Neural crest cell (in vitro differentiated cells): ENCODE results near the gene LINGO3. TPM values are rescaled to one million over a fixed set of nuclear protein-coding genes. Genes with fewer than 3 reads are reported as not detected.
"Not testable (repeated sequence)": the region's sequence is repeated elsewhere in the genome, so short reads cannot be mapped to it uniquely, and the experiment has no call there.

ENCODE experiments used
- DNase-seq: peaks from one replicate; pipeline ENCODE4 v3.0.0; 2021; ENCODE audit warnings: low read depth, mixed read lengths, low spot score
- H3K27ac Mint-ChIP-seq: one replicate; pipeline ENCODE4 v1.8.0; 2021; ENCODE audit warnings: mild to moderate bottlenecking, mixed read lengths; ENCODE audit not compliant: unreplicated experiment
- H3K27me3 Mint-ChIP-seq: 2 replicates; pipeline ENCODE4 v1.8.0; 2021; ENCODE audit warnings: low read depth, mild to moderate bottlenecking, mixed read lengths
- H3K36me3 Mint-ChIP-seq: 2 replicates; pipeline ENCODE4 v1.8.0; 2021; ENCODE audit warnings: low read depth, mild to moderate bottlenecking, mixed read lengths
- H3K4me1 Mint-ChIP-seq: 2 replicates; pipeline ENCODE4 v1.8.0; 2021; ENCODE audit warnings: mixed read lengths
- H3K4me3 Mint-ChIP-seq: one replicate; pipeline ENCODE4 v1.8.0; 2021; ENCODE audit warnings: mild to moderate bottlenecking, mixed read lengths
- H3K9me3 Mint-ChIP-seq: 2 replicates; pipeline ENCODE4 v1.8.0; 2021; ENCODE audit warnings: mixed read lengths
- total RNA-seq: library from RNA; stranded (reverse); gene quantifications from 2 replicates; pipeline ENCODE4 v1.2.1, GENCODE V29; 2021
- TF ChIP-seq, protein P1 (sequence below): fragments of 200-600 bp; sonication (generic); conservative IDR thresholded peaks from 2 replicates; pipeline ENCODE4 v1.5.0; 2021; ENCODE audit warnings: antibody characterized with exemption, mild to moderate bottlenecking

LINGO3 gene
- total RNA-seq, 1 donor from 2014 or later = not detected

DNA sequence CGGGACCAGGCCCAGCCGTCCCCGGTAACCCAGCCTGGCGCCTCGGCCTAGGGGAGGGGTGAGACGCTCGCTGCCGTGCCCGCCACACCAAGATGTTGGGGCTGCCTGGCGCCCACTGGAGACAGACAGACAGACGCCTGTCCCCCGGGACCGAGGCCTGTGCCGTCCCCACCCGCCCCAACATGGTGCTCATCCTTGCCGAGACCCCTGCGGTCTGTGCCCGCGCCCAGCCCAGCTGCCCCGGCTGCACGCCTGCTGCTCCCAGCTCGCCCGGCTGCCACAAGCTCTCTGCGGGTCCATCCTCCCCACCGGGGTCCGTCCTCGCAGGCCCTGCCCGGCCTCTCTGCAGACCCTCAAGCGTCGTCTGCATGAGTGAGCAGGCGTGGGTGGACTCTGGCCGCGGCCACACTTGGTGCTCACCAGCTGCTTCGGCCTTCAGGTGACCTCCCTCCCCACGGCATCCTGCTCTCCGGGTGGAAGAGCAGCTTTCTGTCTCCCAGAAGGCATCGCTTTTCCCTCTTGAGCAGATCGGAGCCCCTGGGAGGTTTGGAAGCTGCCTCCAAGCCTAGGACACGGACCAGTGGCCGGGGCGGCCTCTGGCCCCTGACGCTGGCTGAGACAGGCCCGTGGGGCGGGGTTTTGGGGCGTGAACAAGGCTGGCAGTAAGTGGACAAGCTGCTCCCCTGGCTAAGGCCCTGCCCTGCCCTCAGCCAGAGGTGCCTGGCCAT lies 45.4 kb upstream of the LINGO3 start:
- TF ChIP-seq, protein P1, sequence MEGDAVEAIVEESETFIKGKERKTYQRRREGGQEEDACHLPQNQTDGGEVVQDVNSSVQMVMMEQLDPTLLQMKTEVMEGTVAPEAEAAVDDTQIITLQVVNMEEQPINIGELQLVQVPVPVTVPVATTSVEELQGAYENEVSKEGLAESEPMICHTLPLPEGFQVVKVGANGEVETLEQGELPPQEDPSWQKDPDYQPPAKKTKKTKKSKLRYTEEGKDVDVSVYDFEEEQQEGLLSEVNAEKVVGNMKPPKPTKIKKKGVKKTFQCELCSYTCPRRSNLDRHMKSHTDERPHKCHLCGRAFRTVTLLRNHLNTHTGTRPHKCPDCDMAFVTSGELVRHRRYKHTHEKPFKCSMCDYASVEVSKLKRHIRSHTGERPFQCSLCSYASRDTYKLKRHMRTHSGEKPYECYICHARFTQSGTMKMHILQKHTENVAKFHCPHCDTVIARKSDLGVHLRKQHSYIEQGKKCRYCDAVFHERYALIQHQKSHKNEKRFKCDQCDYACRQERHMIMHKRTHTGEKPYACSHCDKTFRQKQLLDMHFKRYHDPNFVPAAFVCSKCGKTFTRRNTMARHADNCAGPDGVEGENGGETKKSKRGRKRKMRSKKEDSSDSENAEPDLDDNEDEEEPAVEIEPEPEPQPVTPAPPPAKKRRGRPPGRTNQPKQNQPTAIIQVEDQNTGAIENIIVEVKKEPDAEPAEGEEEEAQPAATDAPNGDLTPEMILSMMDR = no peak
- no peak for DNase-seq

DNA sequence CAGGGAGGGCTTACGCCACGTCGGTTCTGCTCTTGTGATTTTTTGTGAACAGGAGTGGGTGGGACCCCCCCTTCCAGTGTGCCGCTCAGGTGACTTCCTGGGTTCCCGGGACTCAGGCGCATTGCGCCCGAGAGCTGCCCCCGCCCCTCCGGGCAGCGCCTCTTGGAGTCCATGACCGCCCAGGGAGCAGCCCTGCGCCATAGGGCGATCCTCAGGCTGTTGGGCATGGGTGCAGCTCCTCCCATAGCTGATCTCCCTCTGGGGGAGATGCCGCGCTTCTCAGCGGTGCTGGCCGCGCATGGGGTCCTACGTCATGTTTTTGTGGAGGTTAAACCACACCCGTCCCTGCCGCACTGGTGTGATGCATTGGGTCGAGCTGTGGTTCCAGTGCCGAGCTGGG lies 44.2 kb upstream of the LINGO3 start:
- no peak for DNase-seq

More for the DNA sequence above, 45.4 kb upstream of the LINGO3 start:
- Mint-ChIP-seq H3K36me3 (no peaks in the 10 kb centered on the region), H3K9me3 (no peaks in the 10 kb centered on the region), H3K4me1 (no peaks in the 10 kb centered on the region), H3K27ac (no peak overlapping the region), H3K27me3 (peaks cover 5% of the 10 kb centered on the region), H3K4me3 (no peak overlapping the region)

DNA sequence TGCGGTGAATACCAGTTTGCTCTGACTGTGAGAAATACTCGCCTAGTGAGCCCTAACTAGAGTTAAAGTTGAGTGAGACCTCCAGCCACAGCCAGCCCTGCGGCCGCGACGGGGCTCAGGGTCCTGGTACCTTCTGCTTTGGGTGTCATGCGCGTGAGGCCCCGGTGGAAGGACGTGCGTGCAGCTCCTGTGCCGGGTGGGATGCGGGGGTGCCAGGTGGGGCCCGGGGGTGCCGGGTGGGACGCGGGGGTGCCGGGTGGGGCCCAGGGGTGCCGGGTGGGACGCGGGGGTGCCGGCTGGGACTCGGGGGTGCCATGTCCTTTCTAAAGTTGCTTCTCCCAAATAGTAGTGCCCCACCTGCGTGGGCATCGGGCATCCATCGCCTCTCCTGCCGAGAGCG lies 43.6 kb upstream of the LINGO3 start:
- H3K9me3 Mint-ChIP-seq = no peaks in the 10 kb centered on the region
- no peaks in the 10 kb centered on the region for H3K36me3 Mint-ChIP-seq
- no peak overlapping the region for H3K4me3 Mint-ChIP-seq
- TF ChIP-seq, protein P1 = no peak
- no peak for DNase-seq
- no peaks in the 10 kb centered on the region for H3K27me3 Mint-ChIP-seq
- H3K4me1 Mint-ChIP-seq = no peaks in the 10 kb centered on the region
- peak overlapping the region; percentile 19 for H3K27ac Mint-ChIP-seq

More for the DNA sequence above, 44.2 kb upstream of the LINGO3 start:
- Mint-ChIP-seq H3K4me1 (no peaks in the 10 kb centered on the region), H3K36me3 (no peaks in the 10 kb centered on the region), H3K9me3 (no peaks in the 10 kb centered on the region), H3K27ac (no peak overlapping the region), H3K4me3 (no peak overlapping the region), H3K27me3 (no peaks in the 10 kb centered on the region)
- TF ChIP-seq, protein P1 = no peak

DNA sequence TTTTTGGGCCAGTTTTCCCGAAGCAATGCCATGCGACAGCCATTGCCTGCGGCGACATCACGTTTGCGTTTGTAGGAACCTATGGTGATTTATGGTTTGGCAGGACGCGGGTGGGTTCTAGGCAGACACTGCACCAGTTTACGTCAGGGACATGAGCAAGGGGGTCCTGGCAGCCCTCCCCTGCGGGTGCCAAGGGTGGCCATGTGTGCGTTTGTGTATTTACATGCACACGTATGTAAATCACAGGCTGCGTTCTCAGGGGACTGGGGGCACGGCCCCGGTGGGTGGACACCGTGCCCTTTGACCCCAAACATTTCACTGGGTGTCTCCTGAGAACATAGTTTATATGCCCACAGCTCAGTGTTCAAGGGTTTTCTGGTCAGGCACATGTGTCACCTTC lies 42.7 kb upstream of the LINGO3 start:
- Mint-ChIP-seq H3K4me1 (no peaks in the 10 kb centered on the region), H3K36me3 (no peaks in the 10 kb centered on the region)
- TF ChIP-seq, protein P1 = no peak

DNA sequence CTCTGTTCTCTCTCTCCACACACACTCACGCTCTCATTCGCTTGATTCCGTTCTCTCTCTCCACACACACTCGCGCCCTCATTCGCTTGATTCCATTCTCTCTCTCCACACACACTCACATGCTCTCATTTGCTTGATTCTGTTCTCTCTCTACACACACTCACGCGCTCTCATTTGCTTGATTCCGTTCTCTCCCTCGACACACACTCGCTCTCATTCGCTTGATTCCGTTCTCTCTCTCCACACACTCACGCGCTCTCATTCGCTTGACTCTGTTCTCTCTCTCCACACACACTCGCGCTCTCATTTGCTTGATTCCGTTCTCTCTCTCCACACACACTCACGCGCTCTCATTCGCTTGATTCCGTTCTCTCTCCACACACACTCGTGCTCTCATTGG lies 41.9 kb upstream of the LINGO3 start:
- not testable (repeated sequence) for H3K9me3 Mint-ChIP-seq, H3K4me1 Mint-ChIP-seq

More for the DNA sequence above, 42.7 kb upstream of the LINGO3 start:
- Mint-ChIP-seq H3K27ac (no peak overlapping the region), H3K9me3 (no peaks in the 10 kb centered on the region), H3K4me3 (no peak overlapping the region), H3K27me3 (no peaks in the 10 kb centered on the region)
- DNase-seq = no peak

DNA sequence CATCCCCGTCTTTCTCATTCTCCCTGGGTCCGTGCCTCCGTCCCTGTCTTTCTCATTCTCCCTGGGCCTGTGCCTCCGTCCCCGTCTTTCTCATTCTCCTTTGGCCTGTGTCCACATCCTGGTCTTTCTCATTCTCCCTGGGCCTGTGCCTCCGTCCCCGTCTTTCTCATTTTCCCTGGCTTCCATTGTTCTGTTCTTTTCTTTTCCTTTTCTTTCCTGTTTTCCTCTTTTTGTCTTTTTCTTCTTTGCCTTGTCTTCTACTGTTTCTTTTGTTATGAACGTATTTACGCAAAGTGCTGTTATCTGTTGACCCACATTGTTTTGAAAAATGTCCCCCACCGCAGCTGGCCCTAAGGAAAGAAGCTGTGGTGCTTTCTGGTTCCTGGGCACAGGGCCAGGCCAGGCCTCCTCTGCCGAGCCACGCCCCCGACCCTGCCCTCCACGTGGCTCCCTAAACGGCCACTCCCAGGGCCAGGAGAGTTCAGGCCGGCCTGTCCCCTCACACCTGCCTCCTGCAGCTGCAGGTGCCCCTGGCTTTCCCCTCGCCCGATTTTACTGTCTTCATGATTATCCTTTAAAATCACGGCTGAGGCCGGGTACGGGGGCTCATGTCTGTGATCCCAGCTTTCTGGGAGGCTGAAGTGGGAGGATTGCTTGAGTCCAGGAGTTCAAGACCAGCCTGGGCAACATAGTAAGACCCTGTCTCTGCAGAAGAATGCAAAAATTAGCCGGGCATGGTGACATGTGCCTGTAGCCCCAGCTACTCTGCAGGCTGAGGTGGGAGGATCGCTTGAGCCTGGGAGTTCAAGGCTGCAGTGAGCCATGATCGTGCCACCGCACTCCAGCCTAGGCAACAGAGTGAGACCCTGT lies 38.1 kb upstream of the LINGO3 start:
- Mint-ChIP-seq H3K27me3 (no peaks in the 10 kb centered on the region), H3K4me3 (no peak overlapping the region), H3K27ac (no peak overlapping the region), H3K36me3 (no peaks in the 10 kb centered on the region), H3K4me1 (no peaks in the 10 kb centered on the region), H3K9me3 (no peaks in the 10 kb centered on the region)
- TF ChIP-seq, protein P1 = no peak
- no peak for DNase-seq

More for the DNA sequence above, 41.9 kb upstream of the LINGO3 start:
- DNase-seq, H3K27me3 Mint-ChIP-seq, H3K36me3 Mint-ChIP-seq, H3K27ac Mint-ChIP-seq, H3K4me3 Mint-ChIP-seq: not testable (repeated sequence)
